Epidermal melanocyte (primary cell): ENCODE measurements around the gene ENAH.

Experiments used
- DNase-seq: peaks from one replicate; pipeline ENCODE4 v3.0.0; 2011; ENCODE audit warnings: low spot score; ENCODE audit not compliant: insufficient read length

ENAH gene

DNA sequence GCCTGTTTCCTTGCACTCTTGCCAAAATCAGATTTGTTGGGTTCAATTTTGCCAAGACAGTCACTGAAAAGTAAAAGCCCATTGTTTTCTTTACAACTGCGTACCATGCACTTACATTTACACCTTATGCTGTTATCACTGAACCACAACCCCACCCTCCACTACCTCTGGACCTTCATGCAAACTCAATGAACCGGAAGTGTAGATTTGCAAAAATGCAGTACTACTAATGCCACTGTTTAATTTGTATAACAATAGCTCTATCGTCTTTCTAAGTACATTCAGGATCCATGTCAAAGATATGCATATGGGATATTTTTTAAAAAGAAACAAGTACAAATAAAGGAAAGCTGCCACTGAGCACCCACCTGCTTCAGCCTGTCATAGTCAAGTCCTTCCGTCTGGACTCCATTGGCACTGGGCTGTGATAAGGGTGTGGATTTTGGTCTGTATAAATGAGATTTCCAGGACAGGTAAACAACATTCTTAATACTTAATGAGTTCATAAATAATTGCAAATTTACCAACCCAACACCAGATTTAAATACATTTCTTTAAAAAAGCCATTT, 152.2 kb downstream of the ENAH start:
- no peak for DNase-seq

DNA sequence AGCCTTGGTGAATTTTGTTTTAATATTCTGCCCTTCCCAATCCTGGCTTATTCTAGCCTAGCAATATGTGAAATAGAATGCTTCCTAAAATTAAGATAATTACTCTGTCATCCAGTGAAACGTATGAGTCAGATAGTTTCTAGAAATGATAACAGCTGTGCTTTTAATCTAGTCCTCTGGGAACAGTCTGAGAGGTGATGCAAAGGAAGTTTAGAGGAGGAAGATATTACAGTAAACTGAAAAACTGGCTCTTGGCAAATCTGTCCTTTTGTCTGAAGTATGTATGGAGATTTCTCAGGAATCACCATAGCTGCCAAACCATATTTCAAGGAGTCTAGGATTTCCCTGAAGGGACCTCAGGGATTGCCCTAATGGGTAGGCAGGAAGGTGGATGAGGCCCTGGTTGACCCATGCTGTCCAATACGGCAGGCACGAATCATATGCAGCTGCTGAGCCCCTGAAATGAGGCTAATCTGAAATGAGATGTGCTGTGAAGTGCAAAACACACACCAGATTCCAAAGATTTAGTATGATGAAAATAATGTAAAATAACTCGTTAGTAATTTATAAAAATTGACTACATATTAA, 154.3 kb downstream of the ENAH start:
- DNase-seq = no peak

DNA sequence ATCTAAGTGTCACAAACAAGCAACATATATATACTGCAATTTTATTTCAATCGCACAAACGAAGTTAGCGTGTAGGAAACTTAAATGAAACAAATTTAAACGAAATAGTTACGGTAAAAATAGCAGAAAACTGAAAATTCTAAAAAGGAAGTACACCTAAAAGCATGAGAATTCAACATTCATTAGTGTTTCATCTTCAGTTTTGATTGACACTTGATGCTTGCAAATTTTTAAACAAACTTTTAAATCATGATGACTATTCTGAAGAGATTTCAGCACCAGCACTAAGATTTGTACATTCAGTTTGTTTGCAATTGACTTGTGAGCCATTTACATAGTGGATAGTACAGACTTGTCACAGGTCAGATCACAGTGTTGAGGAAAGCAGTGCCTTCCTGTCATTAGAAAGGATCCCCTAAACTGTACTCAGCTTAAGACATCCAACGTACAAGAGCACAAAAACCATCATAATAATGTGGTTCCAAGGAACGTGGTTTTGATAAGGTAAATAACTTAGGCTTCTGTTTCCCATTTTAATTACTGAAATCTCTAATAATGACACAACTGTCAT, 158.0 kb downstream of the ENAH start:
- DNase-seq = no peak

- no peak for DNase-seq
Measured at GRCh38 chr1:225493591-225494246, 159.2 kb downstream of the ENAH start.

DNA sequence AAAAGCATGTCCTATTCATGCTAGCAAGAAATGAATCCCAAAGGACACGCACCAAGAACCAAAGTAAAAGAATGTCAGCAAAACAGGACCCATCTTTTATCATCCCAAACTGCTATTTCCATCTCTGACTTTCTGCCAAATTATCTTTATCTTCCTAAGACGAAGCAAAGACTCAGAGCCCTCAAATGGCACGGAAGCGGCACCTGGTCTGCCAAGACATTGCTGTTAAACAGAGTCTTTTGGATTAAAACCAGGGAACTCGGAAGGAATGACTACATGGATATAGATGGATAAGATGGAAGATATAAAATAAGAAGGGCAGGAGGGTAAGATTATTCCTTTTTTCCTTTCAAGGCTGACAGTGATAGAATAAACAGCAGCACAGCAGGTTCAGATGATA, 164.2 kb downstream of the ENAH start:
- no peak for DNase-seq

DNA sequence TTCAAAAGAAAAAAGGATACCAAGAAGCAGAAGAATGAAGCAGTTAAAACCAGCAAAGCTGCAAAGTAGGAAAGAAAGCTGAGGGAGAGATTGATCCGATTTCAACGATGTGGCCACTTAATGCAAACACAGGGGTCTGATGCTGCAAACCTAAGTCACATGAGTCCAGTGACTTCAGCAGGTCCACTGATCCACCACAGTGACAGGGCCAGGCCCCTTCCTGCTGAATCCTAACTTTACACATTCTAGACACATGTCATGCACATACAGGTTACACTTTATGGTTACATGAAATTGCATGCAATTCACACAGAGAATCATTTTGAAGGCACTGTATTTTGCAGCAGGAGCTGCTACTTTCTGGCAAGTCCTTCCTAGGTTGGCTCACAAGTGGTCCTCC, 166.1 kb downstream of the ENAH start:
- no peak for DNase-seq

DNA sequence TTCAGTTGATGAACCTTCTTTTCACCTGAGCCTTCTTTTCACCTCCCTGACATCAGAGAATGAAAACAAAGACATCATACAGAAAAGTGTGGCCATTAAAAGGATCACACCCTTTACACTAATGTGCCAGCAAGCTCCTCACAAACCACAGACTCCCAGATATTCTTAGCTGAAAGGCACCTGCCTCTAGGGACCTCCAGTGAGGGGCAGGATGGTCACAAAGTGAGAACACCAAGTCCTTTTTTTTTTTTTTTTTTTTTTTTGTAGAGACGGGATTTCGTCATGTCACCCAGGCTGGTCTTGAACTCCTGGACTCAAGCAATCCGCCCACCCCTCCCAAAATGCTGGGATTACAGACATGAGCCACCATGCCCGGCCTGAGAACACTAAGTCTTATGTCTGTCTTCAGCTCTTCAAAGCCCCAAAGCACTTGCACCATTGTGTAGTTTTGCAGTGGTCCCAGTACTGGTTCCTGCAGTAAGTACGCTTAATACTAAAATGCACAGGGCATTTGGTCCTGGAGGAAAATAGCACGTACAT, 166.9 kb downstream of the ENAH start:
- DNase-seq = no peak

DNA sequence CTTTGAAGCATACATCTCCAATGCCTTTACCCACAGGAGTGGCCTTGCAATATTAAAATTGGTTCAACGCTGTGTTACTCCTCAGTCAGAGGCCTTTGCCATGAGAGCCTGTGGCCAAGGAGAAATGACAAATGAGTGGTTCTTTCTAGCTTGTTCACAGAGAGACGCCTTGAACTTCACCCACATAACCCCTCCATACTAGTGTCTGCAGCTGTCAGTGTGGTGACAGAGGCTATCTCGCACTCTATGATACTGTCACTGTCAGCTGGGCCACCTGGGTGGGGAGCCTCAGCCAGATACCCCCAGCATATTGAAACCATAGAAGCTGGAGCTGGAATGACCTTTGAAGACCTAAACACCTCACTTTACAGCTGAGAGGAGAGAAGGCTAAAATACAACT, 167.7 kb downstream of the ENAH start:
- DNase-seq = no peak

GRCh38 chr1:225484657-225485214, 168.2 kb downstream of the ENAH start:
- no peak for DNase-seq

DNA sequence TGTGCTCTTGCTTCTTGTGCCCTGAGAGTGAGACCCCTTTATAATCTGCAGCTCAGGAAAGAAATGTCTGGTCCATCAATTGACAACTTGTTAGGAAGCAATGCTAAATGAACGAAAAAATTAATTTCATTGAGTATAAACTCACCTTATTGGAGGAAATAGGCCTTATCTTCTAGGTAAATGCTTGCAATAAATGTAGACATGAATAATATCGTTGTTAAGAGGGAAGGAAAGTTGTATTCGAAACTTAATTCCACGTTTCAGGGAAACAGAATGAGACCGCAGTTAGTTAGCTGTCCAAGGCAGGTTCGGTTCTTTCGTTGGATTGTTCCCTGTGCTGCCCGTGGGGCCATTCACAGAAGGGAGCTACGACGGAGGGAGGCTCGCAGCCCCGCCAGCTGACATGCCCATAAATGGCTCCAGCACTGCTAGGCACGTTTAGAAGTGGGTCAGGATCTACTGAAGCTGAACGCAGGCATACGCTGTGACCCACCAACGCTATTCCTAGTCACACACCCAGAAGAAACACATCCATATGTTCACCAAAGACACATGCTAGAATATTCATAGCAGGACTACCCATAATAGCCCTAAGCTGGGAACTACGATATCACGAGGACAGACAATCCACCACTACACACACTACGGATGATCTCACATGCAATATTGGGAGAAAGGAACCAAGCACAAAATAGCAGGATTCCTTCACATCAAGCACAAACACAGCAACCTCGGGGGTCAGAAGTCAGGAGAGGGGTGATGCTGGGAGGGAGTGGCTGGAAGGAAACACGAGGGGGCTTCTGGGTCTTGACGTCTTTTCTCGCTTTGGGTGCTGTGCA, 168.9 kb downstream of the ENAH start:
- DNase-seq = no peak

DNA sequence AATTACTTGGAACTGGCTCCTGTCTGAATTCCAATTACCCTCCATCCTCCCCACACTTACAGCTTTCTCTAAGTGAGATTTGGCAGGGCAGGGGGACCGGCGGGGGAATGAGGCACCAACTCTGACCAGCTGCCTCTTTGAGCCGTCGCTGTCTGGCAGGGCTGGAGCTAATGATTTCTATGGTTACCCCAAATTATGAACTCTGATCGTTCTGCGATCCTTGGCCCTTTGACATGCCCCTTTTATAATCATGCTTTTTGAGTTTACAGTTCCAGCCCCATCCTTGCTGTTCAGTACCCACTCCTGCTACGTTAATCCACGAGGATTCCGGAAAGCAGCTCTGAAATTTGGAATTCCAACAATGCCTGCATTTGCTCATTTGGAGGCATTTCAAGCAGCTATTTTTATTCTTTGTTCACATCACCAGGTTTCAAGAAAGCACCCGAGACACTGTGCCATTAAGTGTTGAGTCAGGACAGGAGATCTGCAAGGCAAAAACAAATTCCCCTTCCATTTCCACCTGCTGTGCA, 170.4 kb downstream of the ENAH start:
- DNase-seq = no peak

GRCh38 chr1:225481738-225482137, 171.2 kb downstream of the ENAH start:
- no peak for DNase-seq

GRCh38 chr1:225480825-225481434, 172.0 kb downstream of the ENAH start:
- no peak for DNase-seq

DNA sequence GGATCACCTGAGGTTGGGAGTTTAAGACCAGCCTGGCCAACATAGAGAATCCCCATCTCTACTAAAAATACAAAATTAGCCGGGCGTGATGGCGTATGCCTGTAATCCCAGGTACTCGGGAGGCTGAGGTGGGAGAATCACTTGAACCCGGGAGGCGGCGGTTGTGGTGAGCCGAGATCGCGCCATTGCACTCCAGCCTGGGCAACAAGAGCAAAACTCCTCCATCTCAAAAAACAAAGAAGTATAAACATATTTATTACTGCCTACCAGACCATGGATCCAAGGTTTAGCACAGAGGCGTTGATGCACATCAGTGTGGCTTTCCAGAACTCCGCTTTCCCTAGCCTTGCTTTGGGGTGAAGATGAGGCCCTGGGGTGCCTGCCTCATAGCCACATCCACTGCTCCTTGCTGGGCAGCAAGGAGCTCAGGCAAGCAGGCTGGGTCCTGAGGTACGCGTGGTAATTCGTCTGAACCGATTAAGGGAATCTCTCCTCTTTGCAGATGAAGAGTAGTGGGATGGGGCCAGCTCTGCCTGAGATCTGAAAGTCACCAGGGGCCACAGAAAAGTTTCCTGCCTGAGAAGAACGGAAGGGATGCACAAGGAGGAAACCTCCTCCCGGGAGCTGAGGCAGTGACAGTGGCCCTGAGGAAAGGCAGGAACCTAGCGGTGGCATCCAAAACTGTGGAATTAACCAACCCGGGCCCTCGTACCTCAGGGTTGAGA, 172.8 kb downstream of the ENAH start:
- DNase-seq = no peak

DNA sequence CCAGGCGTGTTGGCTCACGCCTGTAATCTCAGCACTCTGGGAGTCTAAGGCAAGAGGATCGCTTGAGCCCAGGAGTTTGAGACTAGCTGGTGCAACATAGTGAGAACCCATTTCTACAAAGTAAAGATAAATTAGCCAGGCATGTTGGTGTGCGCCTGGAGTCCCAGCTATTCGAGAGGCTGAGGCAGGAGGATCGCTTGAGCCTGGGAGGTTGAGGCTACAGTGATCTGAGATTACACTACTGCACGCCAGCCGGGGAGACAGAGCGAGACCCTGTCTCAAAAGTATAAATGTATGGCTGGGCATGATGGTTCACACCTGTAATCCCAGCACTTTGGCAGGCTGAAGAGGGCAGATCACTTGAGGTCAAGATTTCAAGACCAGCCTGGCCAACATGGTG, 173.6 kb downstream of the ENAH start:
- DNase-seq = no peak

GRCh38 chr1:225477296-225477911, 175.5 kb downstream of the ENAH start:
- no peak for DNase-seq

GRCh38 chr1:225476538-225476988, 176.4 kb downstream of the ENAH start:
- no peak for DNase-seq

- no peak for DNase-seq
Measured at GRCh38 chr1:225476100-225476511, 176.8 kb downstream of the ENAH start.
